HG02763 (cell line): ENCODE results near the gene ABHD14A.
"Not testable (repeated sequence)": the region's sequence is repeated elsewhere in the genome, so short reads cannot be mapped to it uniquely, and the experiment has no call there.

Source experiments
- ATAC-seq: cut with Tn5 transposase; IDR thresholded peaks from one replicate; pipeline ENCODE4 v1.9.1; 2021; ENCODE audit warnings: mild to moderate bottlenecking, moderate library complexity; ENCODE audit not compliant: unreplicated experiment

ABHD14A gene

DNA sequence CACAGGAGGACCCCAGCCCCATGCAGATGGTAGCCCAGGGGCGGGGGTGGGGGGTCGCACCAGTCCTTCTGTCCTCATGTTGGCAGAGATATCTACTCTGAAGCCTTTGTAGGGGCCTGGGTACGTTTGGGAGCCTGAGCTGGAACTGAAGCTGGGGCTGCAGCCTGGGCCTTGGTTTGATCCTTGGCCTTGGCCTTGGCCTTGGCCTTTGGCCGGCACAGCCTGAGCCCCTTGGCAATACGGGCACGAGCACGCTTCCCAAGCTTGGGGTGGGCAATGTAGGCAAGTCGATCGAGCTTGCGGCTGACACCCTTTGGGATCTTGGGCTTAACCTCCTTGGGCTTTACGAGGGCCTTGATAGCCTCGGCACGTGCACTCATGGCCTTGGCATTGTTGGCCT is 18.8 kb downstream of the ABHD14A start:
- not testable (repeated sequence) for ATAC-seq

DNA sequence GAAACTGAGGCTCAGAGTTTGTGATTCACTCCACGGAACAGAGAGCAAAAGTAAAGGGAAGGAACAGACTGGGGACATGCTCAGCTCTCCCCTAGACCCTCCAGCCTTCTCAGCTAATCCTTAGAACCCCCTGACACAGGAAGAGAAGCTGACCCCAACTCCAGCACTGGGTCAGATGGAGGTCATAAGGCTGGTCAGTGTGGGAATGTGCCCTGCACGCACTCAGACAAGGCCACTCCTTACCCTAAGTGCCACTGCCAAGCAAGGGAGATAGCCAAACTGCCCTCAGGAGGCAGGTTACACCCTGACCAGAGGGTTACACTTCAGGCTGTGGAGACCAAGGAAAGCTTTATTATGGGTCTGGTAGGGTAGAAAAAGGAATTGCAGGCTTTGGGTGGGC is 19.7 kb downstream of the ABHD14A start:
- ATAC-seq, result no peak

DNA sequence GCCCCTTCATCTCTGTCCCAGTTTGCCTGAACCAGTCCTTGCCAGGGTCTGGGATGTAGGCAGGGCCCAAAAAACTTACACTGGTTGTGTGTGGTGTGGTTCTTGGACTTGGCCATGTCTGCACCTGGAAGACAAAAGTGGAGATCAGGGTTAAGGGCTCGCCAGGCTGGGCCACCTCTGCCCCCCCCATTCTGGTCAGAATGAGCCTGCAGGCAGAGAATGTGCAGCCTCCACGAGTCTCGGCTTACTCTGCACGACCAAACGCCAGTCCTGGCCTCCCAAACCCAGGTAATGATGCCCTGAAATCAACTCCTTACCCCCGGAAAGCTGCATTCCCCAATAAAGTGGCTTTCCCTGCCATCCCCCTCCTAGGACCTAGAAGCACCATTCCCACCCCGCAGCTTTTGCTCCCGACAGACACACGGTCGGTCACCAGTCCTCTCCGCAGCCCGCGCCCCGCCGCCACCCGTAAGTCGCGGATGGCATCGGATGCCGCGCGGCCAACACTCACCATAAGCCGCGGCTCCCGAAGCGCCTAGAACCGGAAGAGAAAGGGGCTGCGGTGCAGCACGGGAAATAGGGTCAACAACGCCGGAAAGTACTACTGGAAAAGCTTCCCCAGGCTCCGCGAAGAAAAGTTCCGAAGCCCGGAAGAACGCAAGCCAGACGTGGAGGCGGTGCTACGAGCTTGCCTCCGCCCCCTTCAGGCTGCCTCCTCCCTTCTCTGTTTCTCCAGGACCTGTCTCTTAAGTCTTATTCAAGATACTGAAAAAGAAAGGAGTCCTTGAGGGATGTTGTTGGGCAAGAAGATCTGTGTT is 20.7 kb downstream of the ABHD14A start, which contains the start of gene RPL29:
Gene RPL29 (minus strand): TSS at position 550 of the 818 bp plus-strand sequence. CDS start 434 bp downstream, at position 116.
- ATAC-seq, result peak; percentile 87

DNA sequence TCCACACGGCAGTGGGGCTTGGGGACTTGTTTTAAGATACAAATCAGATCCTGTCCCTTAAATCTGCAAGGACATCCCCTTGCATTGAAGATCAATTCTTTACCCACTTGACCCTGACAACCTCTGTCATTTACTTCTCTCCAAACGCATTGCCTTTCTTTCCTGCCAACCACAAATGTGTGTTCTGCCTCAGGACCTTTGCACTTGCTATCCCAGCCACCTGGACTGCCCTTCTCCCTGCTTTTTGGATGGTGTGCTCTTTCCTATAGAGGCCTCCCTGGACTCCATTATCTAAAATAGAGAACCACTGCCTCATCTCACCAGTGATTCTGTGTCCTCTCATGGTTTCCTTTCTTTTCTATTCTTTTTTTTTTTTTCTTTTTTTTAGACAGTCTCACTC is 22.3 kb downstream of the ABHD14A start:
- no peak for ATAC-seq

DNA sequence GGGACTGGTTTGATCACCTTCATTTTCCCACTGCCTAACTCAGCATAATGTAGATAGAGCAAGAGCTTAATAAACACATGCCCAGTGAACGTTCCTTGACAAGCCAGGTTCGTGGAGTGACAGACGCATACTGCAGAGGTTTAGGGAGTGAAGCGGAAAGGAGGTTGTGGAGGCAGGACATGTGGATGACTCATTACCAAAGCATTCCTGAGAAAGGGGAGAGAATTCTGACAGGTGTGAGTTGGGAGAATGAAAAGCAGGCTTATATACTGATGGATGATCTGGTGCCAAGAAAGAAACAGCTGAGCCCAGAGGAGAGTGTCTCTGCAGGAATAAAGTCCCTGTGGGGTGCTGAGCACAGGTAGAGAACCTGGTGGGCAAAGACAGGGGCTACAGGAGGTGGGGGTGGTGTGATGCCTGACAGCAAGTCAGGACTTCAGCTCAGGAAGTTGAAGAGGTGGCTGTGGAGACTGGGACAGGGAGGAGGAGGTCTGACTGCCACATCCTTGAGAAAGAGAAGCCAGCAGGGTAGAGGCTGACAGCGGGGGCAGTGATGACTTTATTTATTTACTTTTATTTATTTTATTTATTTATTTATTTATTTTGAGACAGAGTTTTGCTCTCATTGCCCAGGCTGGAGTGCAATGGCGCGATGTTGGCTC is 23.2 kb downstream of the ABHD14A start:
- no peak for ATAC-seq

DNA sequence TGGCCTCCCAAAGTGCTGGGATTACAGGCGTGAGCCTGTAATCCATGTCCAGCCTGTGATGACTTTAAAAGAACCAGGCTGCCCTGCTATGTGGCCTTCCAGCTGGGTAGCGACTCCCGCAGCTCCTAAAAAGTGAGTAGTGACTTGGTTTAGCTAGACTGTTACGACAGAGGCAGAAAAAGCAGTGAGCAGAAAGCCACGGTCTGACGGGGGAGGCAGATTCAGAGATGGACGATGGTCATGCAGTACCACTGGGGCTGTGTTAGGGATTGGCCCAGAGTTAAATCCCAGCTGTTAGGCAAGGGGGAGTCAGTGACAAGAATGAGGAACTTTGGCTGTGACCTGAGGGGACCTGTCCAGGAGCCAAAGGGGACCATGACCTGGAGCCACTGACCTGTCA is 23.9 kb downstream of the ABHD14A start:
- ATAC-seq, result no peak

DNA sequence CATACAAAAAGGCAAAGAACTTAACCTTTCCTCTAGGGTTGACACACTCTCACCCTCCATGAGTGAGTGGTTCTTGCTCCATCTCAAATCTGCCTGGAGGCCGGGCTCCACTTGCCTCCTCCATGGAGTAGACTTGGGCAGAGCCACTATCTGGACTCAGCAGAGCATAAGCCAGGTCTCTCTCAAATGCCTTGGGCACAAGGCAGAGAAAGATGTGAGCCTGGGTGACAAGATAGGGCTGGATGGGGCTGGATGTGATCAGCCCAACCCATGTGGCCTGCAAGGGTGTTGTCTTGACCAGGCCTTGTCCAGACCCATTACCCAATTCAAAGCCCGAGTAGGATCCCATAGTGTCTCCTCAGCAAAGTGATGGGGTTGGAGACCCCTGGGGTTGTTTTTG is 25.0 kb downstream of the ABHD14A start:
- no peak for ATAC-seq

DNA sequence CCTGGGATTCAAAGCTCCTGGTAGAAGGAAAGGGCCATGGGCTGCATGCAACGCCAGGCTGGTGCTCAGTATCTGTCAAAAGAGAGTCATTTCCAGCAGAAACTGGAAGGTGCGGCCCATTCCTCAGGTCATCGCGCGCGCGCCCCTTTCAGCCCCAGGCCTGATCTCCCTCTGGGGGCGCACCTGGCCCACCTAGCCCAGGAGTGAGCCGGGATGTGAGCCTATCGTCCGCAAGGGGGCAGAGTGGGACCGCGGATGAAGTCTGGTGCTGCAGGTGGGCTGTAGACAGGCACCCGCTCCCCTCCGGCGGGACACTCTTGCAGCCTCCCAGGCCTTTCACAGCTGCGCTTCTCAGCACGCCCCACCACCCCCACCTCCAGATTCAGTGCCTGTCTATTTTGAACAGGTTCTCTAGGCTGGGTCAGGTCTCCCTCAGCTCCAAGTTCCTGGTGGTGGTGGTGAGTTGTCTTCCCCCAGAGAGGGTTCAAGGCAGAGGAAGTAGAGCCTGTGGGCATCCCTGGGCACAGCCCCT is 26.6 kb downstream of the ABHD14A start:
- peak; percentile 68 for ATAC-seq

DNA sequence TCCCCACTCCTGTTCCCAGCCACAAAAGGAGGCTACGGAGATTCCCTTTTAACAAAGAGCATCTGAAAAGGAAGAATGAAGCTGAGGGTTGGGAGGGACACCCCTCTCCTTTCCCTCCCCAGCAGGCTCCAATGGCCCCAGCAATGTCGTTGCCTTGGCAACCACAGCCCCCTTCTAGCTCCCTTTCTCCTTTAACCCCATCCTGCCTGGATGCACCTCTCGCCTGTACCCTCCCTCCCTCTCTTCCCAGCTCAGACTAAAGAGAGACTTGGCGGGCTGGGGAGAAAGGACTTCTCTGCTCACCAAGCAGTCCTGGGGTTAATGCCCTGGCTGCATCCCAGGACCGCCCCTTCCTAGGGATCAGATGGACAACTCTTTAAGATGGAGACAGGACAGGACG is 27.9 kb downstream of the ABHD14A start:
- no peak for ATAC-seq

DNA sequence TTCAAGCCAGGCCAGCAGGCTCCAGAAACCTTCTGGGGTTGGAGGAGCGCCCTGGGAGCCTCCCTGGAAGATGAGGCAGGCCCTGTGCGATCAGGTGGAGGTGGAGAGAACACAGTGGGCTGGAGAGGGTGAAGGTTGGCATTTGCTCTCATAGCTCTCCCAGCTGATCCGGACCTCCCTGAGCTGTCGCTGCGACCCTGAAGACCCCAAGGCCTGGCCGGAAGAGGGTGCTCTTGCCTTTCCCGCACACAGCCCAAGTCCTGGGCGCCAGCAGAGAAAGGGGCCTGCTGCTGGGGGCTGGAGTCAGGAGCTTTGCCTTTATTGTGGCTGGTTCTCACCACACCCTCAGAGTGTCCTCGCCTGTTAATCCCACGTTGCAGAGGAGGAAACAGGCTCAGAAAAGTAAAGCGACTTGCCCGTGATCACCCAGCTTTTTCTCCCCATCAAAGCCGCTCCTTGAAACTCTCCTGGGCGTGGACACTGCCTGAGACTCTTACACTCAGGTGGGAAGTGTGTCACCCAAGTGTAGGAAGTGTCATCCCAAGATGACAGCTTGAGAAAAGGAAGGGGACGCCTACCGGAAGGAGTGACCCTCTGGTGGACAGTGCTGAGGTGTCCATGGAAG is 29.4 kb downstream of the ABHD14A start:
- no peak for ATAC-seq

DNA sequence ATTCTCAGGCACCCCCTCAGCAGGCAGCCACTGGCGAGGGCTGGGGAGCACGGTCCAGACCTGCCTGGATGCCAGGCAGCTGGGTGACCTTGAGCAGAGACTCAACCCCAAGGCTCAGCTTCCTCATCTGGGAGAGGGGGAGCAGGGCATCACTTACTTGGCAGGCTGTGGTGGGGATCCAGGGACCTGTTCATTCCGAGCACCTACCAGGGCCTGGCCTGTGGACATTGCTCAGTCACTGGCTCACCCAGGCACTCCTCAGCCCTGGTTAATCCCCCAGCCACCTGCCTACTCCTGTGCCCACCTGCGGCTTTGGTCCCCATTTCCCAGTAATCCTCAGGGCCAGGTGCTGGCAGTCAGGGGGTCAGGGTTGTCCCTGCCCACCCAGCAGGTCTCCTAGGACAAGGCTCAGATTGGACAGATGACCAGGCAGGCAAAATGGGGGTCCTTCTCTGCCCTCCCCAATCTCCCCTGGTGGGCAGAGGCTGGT is 30.1 kb downstream of the ABHD14A start:
- no peak for ATAC-seq

DNA sequence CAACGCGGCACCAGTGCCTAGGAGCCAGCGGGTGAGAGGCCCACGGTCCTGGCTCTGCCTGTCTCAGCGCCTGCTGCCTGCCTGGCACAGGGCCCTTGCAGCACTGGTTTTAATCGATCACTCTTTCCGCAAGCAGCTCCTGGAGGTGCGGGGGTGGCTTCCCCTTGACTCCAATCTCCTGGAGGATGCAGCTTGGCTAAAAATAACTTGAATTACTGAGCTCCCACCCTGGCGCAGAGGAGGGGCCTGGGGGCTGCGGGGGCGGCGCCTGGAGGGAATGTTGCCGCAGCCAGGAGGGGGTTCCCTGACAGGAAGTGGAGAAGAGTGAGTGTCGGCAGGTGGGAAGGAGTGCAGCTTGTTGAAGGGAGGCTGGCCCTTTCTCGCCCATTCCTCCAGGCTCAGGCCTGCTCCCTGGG is 30.7 kb downstream of the ABHD14A start:
- ATAC-seq, result no peak

DNA sequence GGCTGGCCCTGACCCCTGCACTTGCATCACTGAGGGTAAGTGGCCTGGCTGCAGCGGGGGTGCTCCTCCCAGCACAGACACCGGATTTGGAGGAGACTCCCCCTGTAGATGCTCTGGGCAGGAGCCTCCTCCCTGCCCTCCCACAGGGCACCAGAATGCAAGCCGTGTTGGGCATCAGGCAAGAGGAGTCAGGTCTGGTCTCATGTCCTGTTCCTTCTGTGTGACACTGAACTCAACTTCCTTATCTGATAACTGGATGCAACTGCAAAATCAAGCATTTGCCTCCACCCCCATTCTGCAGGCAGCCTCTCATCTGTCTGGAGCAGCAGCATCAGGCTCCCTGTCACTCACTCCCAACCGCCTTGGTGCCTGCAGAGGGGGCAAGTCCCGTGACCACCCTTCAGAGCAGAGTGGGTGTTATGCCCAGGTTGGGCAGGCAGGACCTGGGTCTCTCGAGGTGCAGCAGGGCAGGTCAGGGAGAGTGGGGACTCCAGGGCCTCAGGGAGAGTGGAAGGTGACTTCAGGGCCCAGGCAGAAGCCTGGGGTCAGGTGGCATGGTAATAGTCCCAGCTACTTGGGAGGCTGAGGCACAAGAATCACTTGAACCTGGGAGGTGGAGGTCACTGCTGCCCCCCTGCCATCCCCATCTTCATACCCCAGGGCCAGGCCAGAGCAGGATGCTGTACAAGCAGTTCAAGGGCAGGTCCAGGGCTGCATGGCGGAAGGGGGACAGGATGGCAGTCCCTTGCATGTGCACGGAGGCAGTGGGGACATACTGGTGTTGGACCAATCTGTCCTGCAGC is 31.4 kb downstream of the ABHD14A start:
- ATAC-seq, result no peak

DNA sequence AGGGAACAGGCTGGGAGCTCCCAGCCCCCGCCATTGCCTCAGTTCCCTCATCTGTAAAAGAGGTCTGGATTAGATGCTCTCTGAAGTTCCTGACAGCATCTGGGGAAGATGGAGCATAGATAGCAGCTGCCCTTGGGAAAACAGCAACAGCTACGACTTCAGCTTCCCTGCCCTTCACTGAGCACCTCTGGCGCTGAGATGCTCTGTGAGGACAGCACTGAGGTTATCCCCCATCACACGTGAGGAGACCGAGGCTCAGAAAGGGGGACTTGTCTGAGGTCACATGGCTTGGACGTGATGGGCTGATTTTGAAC is 31.9 kb downstream of the ABHD14A start:
- no peak for ATAC-seq

DNA sequence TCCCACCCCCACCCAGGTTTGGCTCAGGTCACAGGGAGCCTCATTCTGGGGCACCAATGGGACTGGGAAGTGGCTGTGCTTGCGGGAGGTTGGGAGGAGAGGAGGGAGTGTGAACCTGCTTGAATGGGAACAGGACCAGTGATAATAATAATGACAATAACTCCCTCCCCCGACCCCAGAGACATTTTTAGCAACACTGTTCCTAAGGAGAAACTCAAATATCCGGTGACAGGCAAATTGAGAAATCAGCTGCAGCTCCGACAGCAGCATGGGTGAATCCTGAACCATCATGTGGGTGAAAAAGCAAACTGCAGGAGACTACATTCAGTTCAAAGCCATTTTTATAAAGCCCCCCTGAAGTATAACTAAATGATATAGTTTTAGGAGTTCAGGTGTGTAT is 32.4 kb downstream of the ABHD14A start:
- ATAC-seq, result no peak

DNA sequence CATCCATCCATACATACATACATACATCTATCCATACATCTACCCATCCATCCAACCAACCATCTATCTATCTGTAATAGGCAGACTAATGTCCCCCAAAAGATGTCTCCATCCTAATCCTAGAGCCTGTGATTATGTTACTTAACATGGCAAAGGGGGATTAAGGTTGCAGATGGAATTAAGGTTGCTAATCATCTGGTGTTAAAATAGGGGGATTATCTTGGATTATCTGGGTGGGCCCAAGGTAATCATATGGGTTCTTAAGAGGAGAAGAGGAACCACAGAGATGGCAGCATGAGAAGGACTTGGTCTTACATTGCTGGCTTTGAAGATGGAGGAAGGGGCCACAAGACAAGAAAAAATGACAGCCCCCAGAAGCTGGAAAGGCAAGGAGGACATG is 35.6 kb downstream of the ABHD14A start:
- no peak for ATAC-seq

DNA sequence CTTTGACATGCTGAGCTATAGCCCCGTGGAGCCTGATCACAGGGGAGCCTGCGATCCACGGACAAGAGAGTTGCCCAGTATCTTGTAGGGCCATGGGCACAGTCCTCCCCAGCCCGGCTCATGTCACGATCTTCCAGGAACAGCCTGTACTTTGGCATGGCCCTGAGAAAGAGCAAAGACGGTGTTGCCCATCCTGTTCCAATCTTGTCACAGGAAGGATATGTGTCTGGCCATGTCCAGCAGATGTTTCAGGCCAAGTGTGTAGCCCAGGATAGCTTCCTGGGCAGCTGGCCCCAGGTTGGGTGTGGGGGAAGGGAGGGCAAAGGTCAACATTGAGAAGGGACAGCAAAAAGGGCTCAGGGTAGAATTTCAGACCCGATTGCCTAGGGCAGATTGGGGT is 37.8 kb downstream of the ABHD14A start:
- no peak for ATAC-seq

DNA sequence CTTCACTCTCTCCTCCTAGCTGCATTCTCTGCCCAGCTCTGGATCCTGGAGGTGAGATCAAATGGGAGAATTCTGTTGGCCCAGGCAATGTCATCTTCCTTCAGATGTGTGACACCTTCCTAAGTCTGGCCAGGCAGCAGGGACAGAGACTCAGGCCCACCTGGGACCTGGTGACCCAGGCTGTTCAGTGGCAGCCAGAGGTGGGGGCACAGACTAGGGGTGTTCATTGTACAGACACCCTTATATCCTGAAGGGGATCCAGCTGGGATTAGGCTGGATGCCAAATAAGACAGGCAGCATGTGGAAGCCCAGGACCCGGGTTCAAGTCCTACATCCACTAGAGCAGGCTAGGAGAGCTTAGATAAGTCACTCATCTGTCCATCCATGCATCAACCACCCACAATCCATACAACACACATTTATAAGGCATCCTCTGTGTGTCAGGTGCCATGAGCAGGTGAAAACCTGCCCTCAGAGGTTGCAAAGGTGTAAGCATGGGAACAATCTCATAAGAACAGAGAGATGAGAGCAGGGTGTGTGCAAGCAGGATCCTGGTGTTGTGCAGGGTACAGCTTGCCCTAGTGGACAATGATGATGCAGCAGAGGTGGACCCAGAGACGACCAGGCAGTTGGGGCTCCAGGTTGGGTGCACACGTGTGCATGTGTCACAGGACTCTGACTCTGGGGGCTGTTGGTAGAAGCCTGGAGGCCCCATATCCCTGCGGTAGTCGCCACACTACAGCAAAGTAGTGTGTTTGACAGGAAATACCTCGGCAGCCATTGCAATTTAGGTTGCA is 39.1 kb downstream of the ABHD14A start:
- ATAC-seq, result no peak

DNA sequence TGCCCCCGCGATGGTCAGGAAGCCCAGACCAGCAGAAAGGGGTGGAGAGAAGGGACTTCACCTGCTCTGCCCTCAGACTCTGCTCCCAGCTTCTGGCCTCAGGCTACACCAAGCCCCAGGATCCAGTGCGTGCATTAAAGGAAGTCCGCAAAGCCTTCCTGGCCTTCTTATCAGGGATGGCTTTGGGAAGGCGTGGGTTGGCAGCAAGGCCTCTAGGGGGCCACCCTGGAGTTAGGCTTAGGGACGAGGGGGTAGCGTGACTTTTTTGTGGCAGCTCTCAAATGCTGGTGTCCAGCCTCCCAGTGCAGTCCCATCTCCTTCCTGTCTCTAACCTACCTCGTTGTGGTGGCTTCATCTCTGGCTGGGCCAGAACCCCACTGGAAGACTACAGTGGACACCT is 39.7 kb downstream of the ABHD14A start:
- ATAC-seq, result no peak
